ENCODE data around the gene MISFA. TPM values are rescaled to one million over a fixed set of nuclear protein-coding genes. Genes with fewer than 3 reads are reported as not detected.

Gene MISFA
- total and polyA plus RNA-seq, 2 of the 4 experiments (the other 2 are of a cell fraction), result 0.38 TPM; not detected in 1

DNA sequence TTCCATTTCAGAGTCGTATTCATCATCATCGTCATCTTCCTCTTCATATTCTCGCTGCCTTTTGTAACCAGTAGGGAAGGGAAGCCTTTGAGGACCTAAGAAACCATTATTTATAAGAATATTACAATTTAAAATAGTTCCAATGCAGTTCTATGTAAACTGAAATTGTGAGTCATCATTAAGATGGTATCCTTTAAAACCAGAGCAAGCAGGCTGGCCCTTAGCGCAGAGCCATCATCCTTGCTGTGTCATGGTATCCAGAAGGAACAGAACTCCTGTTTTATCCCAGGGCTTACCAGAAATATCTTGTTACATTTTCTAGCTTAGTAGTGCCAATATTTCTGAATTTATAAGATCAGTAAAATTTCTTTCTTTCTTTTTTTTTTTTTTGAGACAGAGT lies 12.8 kb downstream of the MISFA start:
- Histone ChIP-seq H2AFZ (replicated peaks; ENCODE audit: low read length, poor library complexity) (no peak overlapping the region), H3K4me2 (ENCODE audit: low read depth, low read length) (no peak overlapping the region), H3K9ac (ENCODE audit: low read depth, low read length) (no peak overlapping the region), H2BK5ac (ENCODE audit: low read depth, low read length, poor library complexity, severe bottlenecking) (no peak overlapping the region), H4K8ac (ENCODE audit: low read depth in 2 of 2, low read length in 2 of 2) (no peak overlapping the region), H4K5ac (ENCODE audit: low read depth, low read length) (no peak overlapping the region), H3K18ac (ENCODE audit: low read depth, low read length) (no peak overlapping the region), H3K23ac (ENCODE audit: low read depth, low read length) (no peak overlapping the region), H3K4me3 (ENCODE audit: insufficient read depth, low read depth, low read length) (no peak overlapping the region), H3K56ac (ENCODE audit: extremely low read depth, insufficient read depth, low read length) (no peak overlapping the region), H3K9me1 (ENCODE audit: insufficient read depth, low read length) (peaks cover 9% of the 10 kb centered on the region; the same call in 1 of the 2 replicates), H2BK20ac (ENCODE audit: low read depth, low read length) (no peak overlapping the region), H3K27ac (ENCODE audit: insufficient read depth, low read length) (no peak overlapping the region), H3K14ac (replicated peaks; ENCODE audit: low read depth, low read length) (no peak overlapping the region), H4K20me1 (ENCODE audit: insufficient read depth, low read length) (peaks cover 16% of the 10 kb centered on the region), H3K79me1 (ENCODE audit: low read depth in 1 of 2, low read length in 2 of 2) (peaks cover 24 to 38% of the 10 kb centered on the region in 2 experiments), H2AK9ac (replicated peaks; ENCODE audit: low read depth, low read length, poor library complexity) (no peak overlapping the region), H4K91ac (ENCODE audit: insufficient read depth, low read depth, low read length) (no peak overlapping the region), H3K36me3 (ENCODE audit: control insufficient read depth, insufficient read depth, low read length) (peaks cover 34% of the 10 kb centered on the region), H3K4me1 (ENCODE audit: control insufficient read depth, insufficient read depth, low read length) (peaks cover 7% of the 10 kb centered on the region), H3K27me3 (ENCODE audit: control insufficient read depth, insufficient read depth, low read length) (no peaks in the 10 kb centered on the region), H2AK5ac (ENCODE audit: low read depth, low read length) (no peak overlapping the region), H2BK120ac (ENCODE audit: low read depth, low read length) (no peak overlapping the region), H2BK15ac (ENCODE audit: low read depth, low read length) (no peak overlapping the region), H3K4ac (ENCODE audit: low read depth, low read length) (no peak overlapping the region), H3K9me3 (ENCODE audit: control insufficient read depth, insufficient read depth, low read length) (no peaks in the 10 kb centered on the region)
- 100% methylated on average over 2 of the region's 4 CpGs; no CpG with 5 or more reads in 1 of the 2 experiments for WGBS, 2 experiments (ENCODE audit: extremely low coverage in 2 of 2, insufficient read length in 1 of 2)
- ATAC-seq (ENCODE audit: low read depth) (peak; percentile 78), DNase-seq (peak; percentile 68)
- in situ Hi-C loops (cut with MboI; ENCODE audit: low sequenced_read_pairs) (no loop called here), intact Hi-C loops (cut with micrococcal nuclease) (no loop called here), dilution Hi-C loops (cut with HindIII; ENCODE audit: low sequenced_read_pairs, unreplicated experiment) (no loop called here)
- BruUV-seq (replicated peaks), result no TSS peak
- TF ChIP-seq MXI1 (IDR thresholded peaks at IDR 0.05; ENCODE audit: borderline replicate concordance, low read depth, low read length), result no peak
- peak; percentile 4; the same call in 1 of the 2 replicates for TF ChIP-seq MAFK (IDR thresholded peaks at IDR 0.05; ENCODE audit: low read depth, low read length)
- TF ChIP-seq CHD1 (IDR thresholded peaks at IDR 0.05; ENCODE audit: low read depth, low read length), result no peak
- TF ChIP-seq SMC3 (IDR thresholded peaks at IDR 0.05; ENCODE audit: low read depth, low read length), result no peak
- peak; percentile 46; the same call in 1 of the 2 replicates for TF ChIP-seq NFE2L2 (IDR thresholded peaks at IDR 0.05; ENCODE audit: low read depth, low read length)
- TF ChIP-seq FOS (IDR thresholded peaks at IDR 0.05; ENCODE audit: low read depth, low read length), result no peak
- TF ChIP-seq MAZ (IDR thresholded peaks at IDR 0.05; ENCODE audit: borderline replicate concordance, low read depth, low read length), result no peak
- TF ChIP-seq BHLHE40 (IDR thresholded peaks at IDR 0.05; ENCODE audit: low read depth, low read length), result no peak
- no peak for TF ChIP-seq ELK1 (IDR thresholded peaks at IDR 0.05; ENCODE audit: borderline replicate concordance, low read depth, low read length)
- TF ChIP-seq, protein P1, sequence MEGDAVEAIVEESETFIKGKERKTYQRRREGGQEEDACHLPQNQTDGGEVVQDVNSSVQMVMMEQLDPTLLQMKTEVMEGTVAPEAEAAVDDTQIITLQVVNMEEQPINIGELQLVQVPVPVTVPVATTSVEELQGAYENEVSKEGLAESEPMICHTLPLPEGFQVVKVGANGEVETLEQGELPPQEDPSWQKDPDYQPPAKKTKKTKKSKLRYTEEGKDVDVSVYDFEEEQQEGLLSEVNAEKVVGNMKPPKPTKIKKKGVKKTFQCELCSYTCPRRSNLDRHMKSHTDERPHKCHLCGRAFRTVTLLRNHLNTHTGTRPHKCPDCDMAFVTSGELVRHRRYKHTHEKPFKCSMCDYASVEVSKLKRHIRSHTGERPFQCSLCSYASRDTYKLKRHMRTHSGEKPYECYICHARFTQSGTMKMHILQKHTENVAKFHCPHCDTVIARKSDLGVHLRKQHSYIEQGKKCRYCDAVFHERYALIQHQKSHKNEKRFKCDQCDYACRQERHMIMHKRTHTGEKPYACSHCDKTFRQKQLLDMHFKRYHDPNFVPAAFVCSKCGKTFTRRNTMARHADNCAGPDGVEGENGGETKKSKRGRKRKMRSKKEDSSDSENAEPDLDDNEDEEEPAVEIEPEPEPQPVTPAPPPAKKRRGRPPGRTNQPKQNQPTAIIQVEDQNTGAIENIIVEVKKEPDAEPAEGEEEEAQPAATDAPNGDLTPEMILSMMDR (conservative IDR thresholded peaks at IDR 0.05; ENCODE audit: low read depth, low read length), result no peak
- CTCF ChIA-PET, result interaction anchor here (0.6 kb wide), 2 partner anchors 50 to 108 kb away, joined by 3 to 5 read pairs; no protein-coding TSS in a partner anchor
- POLR2A ChIA-PET (ENCODE audit: unreplicated experiment), result no interaction called here
